ENCODE results near the gene SYT1.
A peak's percentile ranks its signal among the peaks of the same experiment; 100 is the strongest.

Gene SYT1

DNA sequence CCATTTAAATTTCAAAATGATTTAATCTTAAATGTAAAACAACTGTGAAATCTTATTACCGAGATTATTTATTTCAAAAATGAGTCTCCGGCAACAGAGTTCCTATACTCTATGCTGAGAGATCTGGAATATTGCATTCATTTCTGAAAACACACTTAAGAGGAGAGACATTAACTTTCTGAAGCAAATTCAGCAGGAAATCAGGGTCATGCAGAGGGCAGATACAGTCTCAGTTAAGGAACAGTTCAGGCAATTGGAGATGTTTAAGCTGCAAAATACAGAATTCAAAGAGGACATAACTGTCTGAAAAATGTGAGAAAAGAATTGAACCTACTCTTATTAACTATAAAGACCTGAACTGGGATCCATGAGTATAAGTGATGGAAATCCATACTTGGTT, 505.4 kb downstream of the SYT1 start:
- FAIRE-seq, result no peak
- DNase-seq (ENCODE audit: insufficient read length, low spot score), result no peak
- TF ChIP-seq, protein P1, sequence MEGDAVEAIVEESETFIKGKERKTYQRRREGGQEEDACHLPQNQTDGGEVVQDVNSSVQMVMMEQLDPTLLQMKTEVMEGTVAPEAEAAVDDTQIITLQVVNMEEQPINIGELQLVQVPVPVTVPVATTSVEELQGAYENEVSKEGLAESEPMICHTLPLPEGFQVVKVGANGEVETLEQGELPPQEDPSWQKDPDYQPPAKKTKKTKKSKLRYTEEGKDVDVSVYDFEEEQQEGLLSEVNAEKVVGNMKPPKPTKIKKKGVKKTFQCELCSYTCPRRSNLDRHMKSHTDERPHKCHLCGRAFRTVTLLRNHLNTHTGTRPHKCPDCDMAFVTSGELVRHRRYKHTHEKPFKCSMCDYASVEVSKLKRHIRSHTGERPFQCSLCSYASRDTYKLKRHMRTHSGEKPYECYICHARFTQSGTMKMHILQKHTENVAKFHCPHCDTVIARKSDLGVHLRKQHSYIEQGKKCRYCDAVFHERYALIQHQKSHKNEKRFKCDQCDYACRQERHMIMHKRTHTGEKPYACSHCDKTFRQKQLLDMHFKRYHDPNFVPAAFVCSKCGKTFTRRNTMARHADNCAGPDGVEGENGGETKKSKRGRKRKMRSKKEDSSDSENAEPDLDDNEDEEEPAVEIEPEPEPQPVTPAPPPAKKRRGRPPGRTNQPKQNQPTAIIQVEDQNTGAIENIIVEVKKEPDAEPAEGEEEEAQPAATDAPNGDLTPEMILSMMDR (IDR thresholded peaks at IDR 0.05; ENCODE audit: insufficient read depth, missing control alignments), result no peak

DNA sequence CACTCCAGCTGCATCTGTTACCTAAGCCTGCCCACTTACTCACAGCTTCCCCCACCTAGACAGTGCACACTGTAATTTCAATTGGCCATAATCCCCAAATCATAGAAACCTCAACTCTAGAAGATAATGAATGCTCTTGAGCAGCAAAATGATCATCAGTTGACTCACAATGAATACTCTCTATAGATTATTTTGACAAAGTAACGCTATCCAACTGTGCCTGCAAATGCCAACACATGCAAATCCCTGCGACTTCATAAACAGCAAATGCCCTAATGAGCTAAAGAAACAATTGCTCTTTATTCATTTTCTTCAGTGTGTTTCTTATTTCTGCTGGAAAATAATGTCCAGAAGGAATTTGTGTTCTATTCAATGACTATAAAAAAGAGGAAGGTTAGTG, 506.7 kb downstream of the SYT1 start:
- DNase-seq (ENCODE audit: insufficient read length, low spot score) (no peak), FAIRE-seq (peak; percentile 32)
- TF ChIP-seq, protein P1 (IDR thresholded peaks at IDR 0.05; ENCODE audit: insufficient read depth, missing control alignments), result no peak

DNA sequence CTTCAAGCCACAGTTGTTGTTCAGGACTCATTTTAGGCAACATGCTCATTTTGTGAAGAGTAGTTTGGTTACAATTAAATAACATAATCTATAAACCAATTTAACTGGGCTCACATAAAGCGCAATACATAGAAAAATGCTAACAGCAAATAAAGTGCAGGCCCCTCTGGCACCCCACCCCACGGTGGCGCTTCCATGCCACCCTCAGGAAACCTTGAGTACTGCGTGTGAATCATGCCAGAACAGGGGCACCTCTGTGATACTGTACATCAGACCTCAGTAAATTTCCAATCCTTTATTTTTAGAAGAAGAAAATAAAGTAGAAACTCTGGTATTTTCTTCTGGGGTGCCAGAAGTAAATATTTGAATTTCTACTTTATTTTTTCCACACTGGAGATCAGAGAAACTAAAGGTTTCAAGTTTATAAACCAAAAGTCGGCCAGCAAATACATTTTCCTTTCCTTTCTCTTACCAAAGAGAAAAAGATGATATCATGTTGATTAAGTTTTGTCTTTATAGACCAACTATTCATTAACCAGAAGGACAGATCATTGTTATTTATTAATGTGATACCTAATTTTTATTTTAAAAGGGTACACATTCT, 509.4 kb downstream of the SYT1 start:
- FAIRE-seq, result no peak
- DNase-seq (ENCODE audit: insufficient read length, low spot score), result no peak
- TF ChIP-seq, protein P1 (IDR thresholded peaks at IDR 0.05; ENCODE audit: insufficient read depth, missing control alignments), result peak; percentile 68

DNA sequence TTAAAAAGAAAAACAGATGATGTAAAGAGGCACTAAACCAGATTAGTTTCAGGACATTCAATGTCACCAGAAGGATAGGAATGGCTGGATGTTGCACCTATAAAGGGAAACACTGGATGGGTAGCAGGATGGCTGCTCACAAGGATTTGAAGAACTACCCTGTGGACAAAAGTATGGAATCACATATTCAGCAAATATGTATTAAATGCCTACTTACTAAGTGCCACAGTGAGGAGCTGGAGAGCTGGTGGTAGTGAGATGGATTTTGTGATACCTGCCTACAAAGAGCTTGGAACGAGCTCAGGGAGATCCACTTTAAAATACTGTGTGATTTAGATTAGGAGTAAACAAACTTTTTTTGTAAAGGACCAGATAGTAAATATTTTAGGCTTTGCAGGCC, 510.0 kb downstream of the SYT1 start:
- TF ChIP-seq, protein P1 (IDR thresholded peaks at IDR 0.05; ENCODE audit: insufficient read depth, missing control alignments), result peak; percentile 6
- FAIRE-seq, result no peak

DNA sequence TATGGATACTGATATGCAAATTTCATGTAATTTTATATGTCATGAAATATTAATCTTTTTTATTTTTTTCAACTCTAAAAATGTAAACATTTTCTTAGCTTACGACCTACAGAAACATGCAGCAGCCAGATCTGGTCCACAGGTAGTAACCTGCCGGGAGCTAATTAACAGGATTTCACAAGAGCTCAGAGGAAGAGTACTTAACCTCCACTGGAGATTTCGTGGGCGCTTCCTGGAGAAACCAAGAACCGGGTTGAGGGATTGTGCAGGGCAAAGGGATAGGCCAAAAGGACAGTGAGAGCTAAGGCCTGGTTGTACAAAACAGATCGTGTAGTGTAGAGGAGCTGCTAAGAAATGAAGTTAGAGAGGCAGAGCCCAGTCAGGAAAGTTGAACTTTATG, 510.5 kb downstream of the SYT1 start:
- DNase-seq (ENCODE audit: insufficient read length, low spot score) (no peak), FAIRE-seq (no peak)
- TF ChIP-seq, protein P1 (IDR thresholded peaks at IDR 0.05; ENCODE audit: insufficient read depth, missing control alignments), result no peak

More for the DNA sequence above, 510.0 kb downstream of the SYT1 start:
- DNase-seq (ENCODE audit: insufficient read length, low spot score), result no peak

DNA sequence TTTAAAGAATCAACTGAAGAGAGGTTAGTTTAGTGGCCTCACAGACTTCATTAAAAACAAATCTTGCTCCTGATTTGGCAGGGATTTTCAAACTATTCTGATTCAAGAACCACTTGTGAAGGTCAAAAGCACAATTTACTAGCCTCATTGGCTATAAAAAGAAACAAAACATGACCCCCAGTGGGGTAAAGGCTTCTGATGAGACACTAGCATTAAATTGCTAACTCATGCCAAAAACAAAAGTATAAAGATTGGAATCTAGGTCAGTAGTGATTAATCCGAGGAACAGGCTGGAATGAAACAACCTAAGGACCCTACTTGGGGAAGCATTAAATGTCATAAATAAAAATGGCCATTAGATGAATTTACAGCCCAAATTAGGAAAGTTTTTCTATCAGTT, 513.9 kb downstream of the SYT1 start:
- no peak for DNase-seq (ENCODE audit: insufficient read length, low spot score)
- TF ChIP-seq, protein P1 (IDR thresholded peaks at IDR 0.05; ENCODE audit: insufficient read depth, missing control alignments), result no peak
- no peak for FAIRE-seq

DNA sequence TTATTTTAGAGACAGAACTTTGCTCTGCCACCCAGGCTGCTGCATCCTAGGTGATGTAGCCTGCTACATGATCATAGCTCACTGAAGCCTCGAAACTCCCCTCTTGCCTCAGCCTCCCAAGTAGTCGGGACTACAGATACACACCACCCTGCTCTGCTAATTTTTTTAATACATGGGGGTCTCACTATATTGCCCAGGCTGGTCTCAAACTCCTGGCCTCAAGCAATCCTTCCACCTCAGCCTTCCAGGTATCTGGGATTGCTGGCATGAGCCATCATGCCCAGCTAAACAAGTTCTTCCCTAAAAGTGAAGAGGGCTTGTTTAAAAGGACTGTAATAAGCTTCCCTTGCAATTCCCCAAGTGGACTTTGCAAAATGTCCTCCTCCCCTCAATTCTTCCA, 515.8 kb downstream of the SYT1 start:
- FAIRE-seq (no peak), DNase-seq (ENCODE audit: insufficient read length, low spot score) (no peak)
- TF ChIP-seq, protein P1 (IDR thresholded peaks at IDR 0.05; ENCODE audit: insufficient read depth, missing control alignments), result no peak

Measured in D721Med (cell line).